Measurements from ENCODE around the gene ZNF212. TPM values are rescaled to one million over a fixed set of nuclear protein-coding genes. Genes with fewer than 3 reads are reported as not detected.

Gene ZNF212
- total RNA-seq, 4 donors from 2014 or later = 8.4 to 12.6 (median 10.5) TPM

GRCh38 chr7:149218469-149219420 is 20.7 kb upstream of the ZNF212 start:
- TF ChIP-seq POLR2A (IDR thresholded peaks at IDR 0.05) (no peak), EP300 (IDR thresholded peaks at IDR 0.05) (no peak), CTCF (IDR thresholded peaks at IDR 0.05) (no peak)
- H3K27ac ChIP-seq = no peak overlapping the region
- H3K4me3 ChIP-seq = no peak overlapping the region
- peaks cover 0 to 100% (median 23%) of the 10 kb centered on the region in 3 donors for H3K36me3 ChIP-seq
- whole genome bisulfite sequencing, 2 donors = 86 to 89% methylated on average over 10 of the region's 10 CpGs
- H3K27me3 ChIP-seq = no peaks in the 10 kb centered on the region
- no peaks in the 10 kb centered on the region for H3K4me1 ChIP-seq
- H3K9me3 ChIP-seq = no peaks in the 10 kb centered on the region
- DNase-seq (ENCODE audit: low spot score in 2 of 2) = no peak

DNA sequence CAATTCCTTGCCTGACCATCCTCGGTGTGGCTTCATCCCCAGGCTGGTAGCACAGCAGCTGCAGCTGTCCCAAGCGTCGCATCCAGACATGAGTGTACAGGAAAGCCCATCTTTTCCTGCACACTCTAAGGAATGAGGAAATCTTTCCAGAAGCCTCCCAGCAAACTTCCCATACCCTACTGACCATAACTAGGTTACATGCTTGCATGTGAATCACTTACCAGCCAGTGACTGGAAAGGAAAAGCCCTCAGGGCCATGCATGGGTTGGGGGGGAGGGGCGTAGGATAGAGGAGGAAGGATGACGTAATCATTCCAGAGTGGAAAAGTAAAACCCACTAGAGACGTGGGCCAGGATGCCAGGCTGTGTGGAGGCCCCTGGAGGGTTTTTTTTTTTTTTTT is 18.9 kb upstream of the ZNF212 start:
- Histone ChIP-seq H3K27me3 (no peaks in the 10 kb centered on the region), H3K4me1 (no peaks in the 10 kb centered on the region), H3K4me3 (no peak overlapping the region), H3K9me3 (peaks cover 0 to 7% (median 0%) of the 10 kb centered on the region in 4 donors), H3K36me3 (peaks cover 0 to 100% (median 24%) of the 10 kb centered on the region in 3 donors), H3K27ac (no peak overlapping the region)
- DNase-seq (ENCODE audit: low spot score in 2 of 2) = no peak
- WGBS, 2 donors = 71 to 72% methylated on average over 6 of the region's 6 CpGs
- TF ChIP-seq CTCF (IDR thresholded peaks at IDR 0.05) (no peak), EP300 (IDR thresholded peaks at IDR 0.05) (no peak), POLR2A (IDR thresholded peaks at IDR 0.05) (no peak)

- Histone ChIP-seq H3K4me1 (no peaks in the 10 kb centered on the region), H3K27ac (no peak overlapping the region), H3K36me3 (peaks cover 0 to 83% (median 13%) of the 10 kb centered on the region in 3 donors), H3K4me3 (no peak overlapping the region), H3K9me3 (peaks cover 0 to 7% (median 0%) of the 10 kb centered on the region in 4 donors), H3K27me3 (no peaks in the 10 kb centered on the region)
- no peak for TF ChIP-seq CTCF (IDR thresholded peaks at IDR 0.05)
- no peak for TF ChIP-seq EP300 (IDR thresholded peaks at IDR 0.05)
- TF ChIP-seq POLR2A (IDR thresholded peaks at IDR 0.05) = no peak
- DNase-seq (ENCODE audit: low spot score in 2 of 2) = no peak
- WGBS, 2 donors = 93 to 96% methylated on average over 8 of the region's 8 CpGs
These were observed 16.3 kb upstream of the ZNF212 start for GRCh38 chr7:149223176-149223575.

DNA sequence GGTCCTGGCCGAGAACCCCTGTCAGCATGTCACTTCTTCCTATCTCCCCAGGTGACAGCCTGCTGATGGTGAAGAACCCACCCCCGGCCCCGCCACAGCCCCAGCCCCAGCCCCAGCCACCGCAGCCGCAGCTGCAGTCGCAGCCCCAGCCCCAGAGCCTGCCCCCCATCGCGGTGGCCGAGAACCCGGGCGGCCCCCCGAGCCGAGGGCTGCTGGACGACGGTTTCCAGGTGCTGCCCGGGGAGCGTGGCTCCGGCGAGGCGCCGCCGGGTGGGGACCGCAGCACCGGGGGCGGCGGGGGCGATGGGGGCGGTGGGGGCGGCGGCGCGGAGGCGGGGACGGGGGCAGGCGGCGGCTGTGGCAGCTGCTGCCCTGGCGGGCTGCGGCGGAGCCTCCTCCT is 15.7 kb upstream of the ZNF212 start:
- H3K27ac ChIP-seq = no peak overlapping the region
- peaks cover 0 to 7% (median 0%) of the 10 kb centered on the region in 4 donors for H3K9me3 ChIP-seq
- no peaks in the 10 kb centered on the region for H3K27me3 ChIP-seq
- H3K4me3 ChIP-seq = no peak overlapping the region
- H3K36me3 ChIP-seq = peaks cover 0 to 77% (median 13%) of the 10 kb centered on the region in 3 donors
- H3K4me1 ChIP-seq = no peaks in the 10 kb centered on the region
- TF ChIP-seq CTCF (IDR thresholded peaks at IDR 0.05) (no peak), POLR2A (IDR thresholded peaks at IDR 0.05) (no peak), EP300 (IDR thresholded peaks at IDR 0.05) (no peak)
- 92 to 100% methylated on average over 9 to 18 of the region's 39 CpGs for WGBS, 2 donors
- DNase-seq (ENCODE audit: low spot score in 2 of 2) = no peak

DNA sequence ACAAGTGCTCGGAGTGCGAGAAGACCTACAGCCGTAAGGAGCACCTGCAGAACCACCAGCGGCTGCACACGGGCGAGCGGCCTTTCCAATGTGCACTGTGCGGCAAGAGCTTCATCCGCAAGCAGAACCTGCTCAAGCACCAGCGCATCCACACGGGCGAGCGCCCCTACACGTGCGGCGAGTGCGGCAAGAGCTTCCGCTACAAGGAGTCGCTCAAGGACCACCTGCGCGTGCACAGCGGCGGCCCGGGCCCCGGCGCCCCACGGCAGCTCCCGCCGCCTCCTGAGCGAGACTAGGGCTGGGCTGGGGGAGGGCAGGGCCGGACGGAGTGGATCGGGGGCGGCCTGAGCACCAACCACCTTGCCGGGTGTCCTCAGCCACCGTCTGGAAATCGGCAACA is 15.1 kb upstream of the ZNF212 start:
- Histone ChIP-seq H3K36me3 (peaks cover 0 to 71% (median 13%) of the 10 kb centered on the region in 3 donors), H3K9me3 (peaks cover 0 to 7% (median 0%) of the 10 kb centered on the region in 4 donors), H3K27me3 (no peaks in the 10 kb centered on the region), H3K27ac (no peak overlapping the region), H3K4me1 (no peaks in the 10 kb centered on the region), H3K4me3 (no peak overlapping the region)
- DNase-seq (ENCODE audit: low spot score in 2 of 2) = no peak
- no peak for TF ChIP-seq POLR2A (IDR thresholded peaks at IDR 0.05)
- WGBS, 2 donors = 95% methylated on average over 27 to 33 of the region's 37 CpGs

All from tibial nerve (tissue), 4 donors.